Measurements from ENCODE around the gene KDM3B. TPM values are rescaled to one million over a fixed set of nuclear protein-coding genes. Genes with fewer than 3 reads are reported as not detected.

The KDM3B gene
- total RNA-seq, 2 donors from 2014 or later = 62.4 to 63.2 TPM

GRCh38 chr5:138461343-138462125 is 109.0 kb downstream of the KDM3B start:
- ATAC-seq = no peak
- no peak for DNase-seq
- intact Hi-C loops (cut with DNase I, micrococcal nuclease) = no loop called here

GRCh38 chr5:138463419-138464007 is 111.0 kb downstream of the KDM3B start:
- DNase-seq (peak; percentile 46 to 50), ATAC-seq (peak; percentile 11)
- intact Hi-C loops (cut with DNase I, micrococcal nuclease) = no loop called here

GRCh38 chr5:138464008-138464387 is 111.5 kb downstream of the KDM3B start:
- ATAC-seq = peak; percentile 74
- DNase-seq = peak; percentile 95 to 96
- intact Hi-C loops (cut with DNase I, micrococcal nuclease) = no loop called here

GRCh38 chr5:138464388-138465260 is 112.1 kb downstream of the KDM3B start:
- intact Hi-C loops (cut with DNase I, micrococcal nuclease) = no loop called here
- peak; percentile 80 for ATAC-seq

GRCh38 chr5:138465261-138466124 is 113.0 kb downstream of the KDM3B start, which contains the start of gene EGR1:
Gene EGR1, plus strand, starts transcription at chr5:138465479. Its CDS starts 283 bp downstream, at chr5:138465762.
- intact Hi-C loops (cut with DNase I, micrococcal nuclease) = no loop called here
- DNase-seq (peak; percentile 96), ATAC-seq (peak; percentile 59)

More at GRCh38 chr5:138464388-138465260, 112.1 kb downstream of the KDM3B start:
- DNase-seq = peak; percentile 94 to 98

- intact Hi-C loops (cut with DNase I, micrococcal nuclease) = no loop called here
- DNase-seq = peak in 1 of 2 donors; percentile 34
- no peak for ATAC-seq
These were observed 113.8 kb downstream of the KDM3B start for GRCh38 chr5:138466125-138466899.

- ATAC-seq = no peak
- peak in 1 of 2 donors; percentile 35 for DNase-seq
- intact Hi-C loops (cut with DNase I, micrococcal nuclease) = no loop called here
These were observed 114.6 kb downstream of the KDM3B start for GRCh38 chr5:138466900-138467710.

GRCh38 chr5:138467711-138468132 is 115.2 kb downstream of the KDM3B start:
- ATAC-seq = no peak
- DNase-seq = no peak
- intact Hi-C loops (cut with DNase I, micrococcal nuclease) = no loop called here

- no peak for ATAC-seq
- DNase-seq = no peak
- intact Hi-C loops (cut with DNase I, micrococcal nuclease) = no loop called here
These were observed 115.9 kb downstream of the KDM3B start for GRCh38 chr5:138468133-138468965.

GRCh38 chr5:138468966-138469539 is 116.6 kb downstream of the KDM3B start:
- DNase-seq (no peak), ATAC-seq (no peak)
- intact Hi-C loops (cut with DNase I, micrococcal nuclease) = no loop called here

- DNase-seq (no peak), ATAC-seq (no peak)
- intact Hi-C loops (cut with DNase I, micrococcal nuclease) = no loop called here
These were observed 117.2 kb downstream of the KDM3B start for GRCh38 chr5:138469540-138470321.

- ATAC-seq (no peak), DNase-seq (no peak)
- intact Hi-C loops (cut with DNase I, micrococcal nuclease) = no loop called here
These were observed 118.0 kb downstream of the KDM3B start for GRCh38 chr5:138470322-138471051.

- intact Hi-C loops (cut with DNase I, micrococcal nuclease) = no loop called here
- DNase-seq = no peak
- no peak for ATAC-seq
These were observed 118.5 kb downstream of the KDM3B start for GRCh38 chr5:138471052-138471361.

GRCh38 chr5:138472353-138472752 is 119.9 kb downstream of the KDM3B start:
- DNase-seq (no peak), ATAC-seq (no peak)
- intact Hi-C loops (cut with DNase I, micrococcal nuclease) = no loop called here
